OCI-LY3 (cell line): ENCODE data around the gene IFT52.

Experiments
- H2AFZ ChIP-seq: fragments of 200-600, 300-600 bp; shearing (Covaris generic); 2 replicates; pipeline ENCODE4 v1.6.0; 2014; ENCODE audit warnings: antibody characterized with exemption, low read depth, low read length
- H3K27ac ChIP-seq: fragments of 200-600, 300-600 bp; sonication (generic); 2 replicates; pipeline ENCODE4 v1.5.1; 2014; ENCODE audit warnings: mild to moderate bottlenecking, low read length, moderate library complexity, mixed read lengths
- H3K27me3 ChIP-seq: fragments of 200-600, 300-600 bp; sonication (generic); 2 replicates; pipeline ENCODE4 v1.6.1; 2014; ENCODE audit warnings: low read depth, low read length, mixed read lengths
- H3K36me3 ChIP-seq: fragments of 200-600, 300-600 bp; sonication (generic); replicated peaks from 2 replicates; pipeline ENCODE3; 2014; ENCODE audit warnings: low read depth, low read length, mixed read lengths
- H3K4me1 ChIP-seq: fragments of 300-600, 200-600 bp; sonication (generic); 2 replicates; pipeline ENCODE4 v1.6.1; 2014; ENCODE audit warnings: low read length, mixed read lengths
- H3K4me2 ChIP-seq: fragments of 200-600, 300-600 bp; sonication (generic); 2 replicates; pipeline ENCODE4 v1.6.1; 2014; ENCODE audit warnings: low read length, mixed read lengths
- H3K4me3 ChIP-seq: fragments of 300-600, 200-600 bp; sonication (generic); 2 replicates; pipeline ENCODE4 v1.5.1; 2014; ENCODE audit warnings: antibody characterized with exemption, mild to moderate bottlenecking, low read length, moderate library complexity
- H3K79me2 ChIP-seq: fragments of 300-600, 200-600 bp; shearing (Covaris generic); 2 replicates; pipeline ENCODE4 v1.6.1; 2014; ENCODE audit warnings: mild to moderate bottlenecking, low read length, mixed read lengths
- H3K9ac ChIP-seq: fragments of 300-600, 200-600 bp; shearing (Covaris generic); 2 replicates; pipeline ENCODE4 v1.6.0; 2014; ENCODE audit warnings: mild to moderate bottlenecking, low read length, moderate library complexity
- H3K9me3 ChIP-seq: fragments of 200-600, 300-600 bp; shearing (Covaris generic); 2 replicates; pipeline ENCODE4 v1.6.1; 2014; ENCODE audit warnings: low read length, mixed read lengths; ENCODE audit not compliant: insufficient read depth
- H4K20me1 ChIP-seq: fragments of 200-600, 300-600 bp; sonication (generic); 2 replicates; pipeline ENCODE4 v1.6.1; 2016; ENCODE audit warnings: low read length, mixed read lengths; ENCODE audit not compliant: insufficient read depth
- EZH2phosphoT487 ChIP-seq: fragments of 200-600 bp; shearing (Covaris generic); IDR thresholded peaks from 2 replicates; pipeline ENCODE4 v1.6.1; 2018; ENCODE audit warnings: antibody characterized with exemption, mixed run types, low read depth
- TF ChIP-seq, protein P1 (sequence below): fragments of 200-600, 300-600 bp; sonication (generic); IDR thresholded peaks from 2 replicates; pipeline ENCODE4 v1.5.1; 2014; ENCODE audit warnings: antibody characterized with exemption, low read length, low read depth

Gene IFT52

DNA sequence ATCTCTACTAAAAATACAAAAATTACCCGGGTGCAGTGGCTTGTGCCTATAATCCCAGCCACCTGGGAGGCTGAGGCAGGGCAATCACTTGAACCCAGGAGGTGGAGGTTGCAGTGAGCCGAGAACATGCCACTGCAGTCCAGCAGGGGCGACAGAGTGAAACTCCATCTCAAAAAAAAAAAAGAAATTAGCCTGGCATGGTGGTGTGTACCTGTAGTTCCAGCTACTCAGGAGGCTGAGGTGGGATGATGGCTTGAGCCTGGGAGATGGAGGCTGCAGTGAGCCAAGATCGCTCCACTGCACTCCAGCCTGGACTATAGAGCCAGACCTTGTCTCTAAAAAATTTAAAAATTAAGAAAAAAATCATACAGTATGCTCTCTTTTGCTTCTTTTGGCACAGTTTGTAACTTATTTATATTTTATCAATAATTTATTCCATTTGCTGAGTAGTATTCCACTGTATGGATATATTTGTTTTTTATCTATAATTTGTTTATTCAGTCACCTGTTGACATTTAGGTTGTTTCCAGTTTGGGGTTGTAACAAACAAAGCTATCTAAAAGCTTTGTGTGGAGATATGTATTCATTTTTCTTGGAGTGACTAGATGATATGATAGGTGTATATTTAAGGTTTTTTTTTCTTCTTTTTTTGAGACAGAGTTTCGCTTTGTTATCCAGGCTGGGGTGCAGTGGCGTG, 68.1 kb downstream of the IFT52 start:
- Histone ChIP-seq H3K36me3 (no peaks in the 10 kb centered on the region), H3K4me2 (peak overlapping the region; percentile 97), H3K79me2 (peaks cover 11% of the 10 kb centered on the region; the same call in 1 of the 2 replicates), H3K4me3 (peak overlapping the region; percentile 84), H3K27me3 (0 out of 2 replicates have a peak, but pooled peaks cover 4% of the 10 kb centered on the region), H3K9ac (no peak overlapping the region), H3K27ac (no peak overlapping the region), H3K4me1 (peaks cover 28% of the 10 kb centered on the region), H3K9me3 (no peaks in the 10 kb centered on the region), H2AFZ (no peak overlapping the region), H4K20me1 (no peaks in the 10 kb centered on the region)
- TF ChIP-seq, protein P1, sequence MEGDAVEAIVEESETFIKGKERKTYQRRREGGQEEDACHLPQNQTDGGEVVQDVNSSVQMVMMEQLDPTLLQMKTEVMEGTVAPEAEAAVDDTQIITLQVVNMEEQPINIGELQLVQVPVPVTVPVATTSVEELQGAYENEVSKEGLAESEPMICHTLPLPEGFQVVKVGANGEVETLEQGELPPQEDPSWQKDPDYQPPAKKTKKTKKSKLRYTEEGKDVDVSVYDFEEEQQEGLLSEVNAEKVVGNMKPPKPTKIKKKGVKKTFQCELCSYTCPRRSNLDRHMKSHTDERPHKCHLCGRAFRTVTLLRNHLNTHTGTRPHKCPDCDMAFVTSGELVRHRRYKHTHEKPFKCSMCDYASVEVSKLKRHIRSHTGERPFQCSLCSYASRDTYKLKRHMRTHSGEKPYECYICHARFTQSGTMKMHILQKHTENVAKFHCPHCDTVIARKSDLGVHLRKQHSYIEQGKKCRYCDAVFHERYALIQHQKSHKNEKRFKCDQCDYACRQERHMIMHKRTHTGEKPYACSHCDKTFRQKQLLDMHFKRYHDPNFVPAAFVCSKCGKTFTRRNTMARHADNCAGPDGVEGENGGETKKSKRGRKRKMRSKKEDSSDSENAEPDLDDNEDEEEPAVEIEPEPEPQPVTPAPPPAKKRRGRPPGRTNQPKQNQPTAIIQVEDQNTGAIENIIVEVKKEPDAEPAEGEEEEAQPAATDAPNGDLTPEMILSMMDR: no peak
- TF ChIP-seq EZH2phosphoT487: no peak

DNA sequence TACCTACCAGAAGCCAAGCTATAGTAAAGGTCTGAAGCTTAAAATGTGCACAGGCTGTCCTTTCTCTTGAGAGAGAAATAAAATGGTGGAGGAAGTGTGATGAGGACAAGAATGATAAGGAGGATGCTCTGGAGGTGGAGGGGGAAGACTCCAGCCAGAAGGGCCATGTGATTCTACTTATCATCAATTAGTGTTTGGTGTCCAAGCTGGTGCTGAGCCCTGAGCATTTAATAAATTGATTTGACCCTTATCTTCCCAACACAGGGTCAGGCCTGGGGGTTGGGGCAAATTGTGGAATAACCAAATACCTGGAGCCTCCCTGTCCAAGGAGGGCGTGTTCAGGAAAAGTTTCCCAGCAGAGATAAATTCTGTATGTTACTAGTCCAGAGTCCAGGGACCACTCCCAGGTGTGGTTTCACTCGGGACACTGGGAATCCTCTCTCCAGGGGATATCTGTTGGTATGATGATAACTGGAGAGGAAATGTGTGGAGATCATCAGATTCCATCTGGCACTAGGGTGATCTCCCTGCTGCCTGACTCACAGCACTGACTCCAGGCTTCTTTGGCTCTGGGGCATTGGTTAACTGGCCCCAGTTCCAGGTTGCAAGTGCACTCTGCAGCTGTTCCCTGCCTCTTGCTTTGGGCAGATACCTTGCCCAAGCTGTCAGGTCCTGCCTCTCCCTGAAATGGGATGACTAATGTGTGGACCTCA, 72.4 kb downstream of the IFT52 start:
- Histone ChIP-seq H3K27me3 (0 out of 2 replicates have a peak, but pooled peaks cover 4% of the 10 kb centered on the region), H3K27ac (no peak overlapping the region), H3K4me3 (no peak overlapping the region), H3K36me3 (no peaks in the 10 kb centered on the region), H3K9me3 (no peaks in the 10 kb centered on the region), H3K4me2 (peak overlapping the region; percentile 36), H4K20me1 (peaks cover 3% of the 10 kb centered on the region; the same call in 1 of the 2 replicates), H2AFZ (no peak overlapping the region), H3K9ac (no peak overlapping the region), H3K79me2 (peaks cover 13% of the 10 kb centered on the region), H3K4me1 (peaks cover 37% of the 10 kb centered on the region)
- no peak for TF ChIP-seq EZH2phosphoT487
- TF ChIP-seq, protein P1: no peak

DNA sequence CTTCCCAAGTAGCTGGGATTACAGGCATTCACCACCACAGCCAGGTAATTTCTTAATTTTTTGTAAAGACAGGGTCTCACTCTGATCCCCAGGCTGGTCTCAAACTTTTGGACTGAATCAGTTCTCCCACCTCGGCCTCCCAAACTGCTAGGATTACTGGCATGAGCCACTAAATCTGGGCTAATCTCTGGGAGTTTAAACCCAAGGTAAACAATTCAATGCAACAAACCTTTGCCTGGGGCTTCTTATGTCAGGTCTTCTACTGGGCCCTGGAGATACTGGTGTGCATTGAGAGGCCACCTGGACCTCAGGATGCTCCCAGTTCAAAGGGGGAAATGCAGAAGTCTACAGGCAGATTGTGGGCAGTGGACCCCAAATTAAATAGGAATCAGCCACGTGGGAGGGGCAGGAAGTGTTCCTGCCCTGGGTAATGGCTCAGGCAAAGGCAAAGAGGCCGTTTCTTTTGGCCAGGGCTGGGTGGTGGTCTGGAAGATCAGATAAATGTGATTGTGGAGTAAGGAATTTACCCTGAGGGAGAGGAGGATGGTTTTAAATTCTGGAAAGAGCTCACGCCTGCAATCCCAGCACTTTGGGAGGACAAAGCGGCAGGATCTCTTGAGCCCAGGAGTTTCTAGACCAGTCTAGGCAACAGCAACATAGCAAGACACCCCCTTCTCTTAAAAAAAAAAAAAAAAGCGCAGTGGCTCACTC, 74.9 kb downstream of the IFT52 start:
- Histone ChIP-seq H3K4me1 (peaks cover 40% of the 10 kb centered on the region), H3K9me3 (no peaks in the 10 kb centered on the region), H3K9ac (no peak overlapping the region), H4K20me1 (peaks cover 27% of the 10 kb centered on the region), H3K27me3 (0 out of 2 replicates have a peak, but pooled peaks cover 4% of the 10 kb centered on the region), H3K79me2 (peaks cover 37% of the 10 kb centered on the region), H2AFZ (no peak overlapping the region), H3K36me3 (peaks cover 20% of the 10 kb centered on the region), H3K4me3 (no peak overlapping the region), H3K4me2 (no peak overlapping the region), H3K27ac (no peak overlapping the region)
- TF ChIP-seq, protein P1: no peak
- no peak for TF ChIP-seq EZH2phosphoT487
